ENCODE measurements around the gene ZNF732.

DNA sequence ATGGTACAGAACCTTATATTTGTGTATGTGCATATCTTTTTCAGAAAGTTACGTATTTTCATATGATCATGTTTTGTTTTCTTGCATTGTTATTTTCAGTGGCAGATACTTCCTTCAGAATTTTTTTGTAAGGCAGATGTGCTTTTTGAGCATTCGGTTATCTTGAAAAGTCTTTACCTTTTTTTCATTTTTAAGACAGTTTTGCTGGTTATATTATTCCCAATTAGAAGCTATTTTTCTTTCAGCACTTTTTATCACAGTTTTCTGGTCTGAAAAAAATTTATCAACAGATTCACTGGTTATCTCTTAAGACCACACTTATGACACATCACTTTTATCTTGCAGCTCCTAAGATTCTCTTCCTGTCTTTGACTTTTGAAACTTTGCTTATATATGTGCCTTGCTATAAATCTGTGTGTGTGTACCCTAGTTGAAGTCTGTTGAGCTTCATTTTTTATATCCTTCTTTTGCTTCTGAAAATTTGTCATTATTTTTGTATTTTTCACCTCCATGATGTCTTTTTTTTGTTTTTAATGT, 53.1 kb downstream of the ZNF732 start:
- TF ChIP-seq, protein P1, sequence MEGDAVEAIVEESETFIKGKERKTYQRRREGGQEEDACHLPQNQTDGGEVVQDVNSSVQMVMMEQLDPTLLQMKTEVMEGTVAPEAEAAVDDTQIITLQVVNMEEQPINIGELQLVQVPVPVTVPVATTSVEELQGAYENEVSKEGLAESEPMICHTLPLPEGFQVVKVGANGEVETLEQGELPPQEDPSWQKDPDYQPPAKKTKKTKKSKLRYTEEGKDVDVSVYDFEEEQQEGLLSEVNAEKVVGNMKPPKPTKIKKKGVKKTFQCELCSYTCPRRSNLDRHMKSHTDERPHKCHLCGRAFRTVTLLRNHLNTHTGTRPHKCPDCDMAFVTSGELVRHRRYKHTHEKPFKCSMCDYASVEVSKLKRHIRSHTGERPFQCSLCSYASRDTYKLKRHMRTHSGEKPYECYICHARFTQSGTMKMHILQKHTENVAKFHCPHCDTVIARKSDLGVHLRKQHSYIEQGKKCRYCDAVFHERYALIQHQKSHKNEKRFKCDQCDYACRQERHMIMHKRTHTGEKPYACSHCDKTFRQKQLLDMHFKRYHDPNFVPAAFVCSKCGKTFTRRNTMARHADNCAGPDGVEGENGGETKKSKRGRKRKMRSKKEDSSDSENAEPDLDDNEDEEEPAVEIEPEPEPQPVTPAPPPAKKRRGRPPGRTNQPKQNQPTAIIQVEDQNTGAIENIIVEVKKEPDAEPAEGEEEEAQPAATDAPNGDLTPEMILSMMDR (IDR thresholded peaks at IDR 0.05): no peak
- no peak for TF ChIP-seq POLR2A (IDR thresholded peaks at IDR 0.05)

All from right lobe of liver (tissue), 4 donors.